GM23338 (cell line): ENCODE measurements around the gene RASA3. TPM values are rescaled to one million over a fixed set of nuclear protein-coding genes. Genes with fewer than 3 reads are reported as not detected.
A peak's percentile ranks its signal among the peaks of the same experiment; 100 is the strongest.

Source experiments
- ATAC-seq: fragments of 200-7000 bp; cut with Tn5 transposase; 3 replicates; pipeline ENCODE4 v1.9.1; 2020
- DNase-seq: peaks from one replicate; pipeline ENCODE4 v3.0.0-alpha.2; 2015; ENCODE audit warnings: low spot score
- H2AFZ ChIP-seq: fragments of 200-600 bp; sonication (generic); 2 replicates; pipeline ENCODE4 v1.8.0; 2016; ENCODE audit warnings: antibody characterized with exemption, mild to moderate bottlenecking, moderate library complexity
- H3F3A ChIP-seq: fragments of 200-600 bp; sonication (generic); replicated peaks from 2 replicates; pipeline ENCODE4 v1.8.0; 2017; ENCODE audit warnings: antibody characterized with exemption, mixed run types, low read depth
- H3K27ac ChIP-seq: fragments of 200-600 bp; sonication (generic); 2 replicates; pipeline ENCODE4 v1.6.1; 2016; ENCODE audit warnings: low read depth
- H3K27me3 ChIP-seq: fragments of 200-600 bp; sonication (generic); 2 replicates; pipeline ENCODE4 v1.8.0; 2016; ENCODE audit warnings: mild to moderate bottlenecking, mixed run types, moderate library complexity; ENCODE audit not compliant: insufficient read depth
- H3K36me3 ChIP-seq: fragments of 200-600 bp; sonication (generic); 2 replicates; pipeline ENCODE4 v1.8.0; 2016; ENCODE audit warnings: mild to moderate bottlenecking; ENCODE audit not compliant: insufficient read depth
- H3K4me1 ChIP-seq: fragments of 200-600 bp; sonication (generic); 2 replicates; pipeline ENCODE4 v1.8.0; 2016; ENCODE audit warnings: mild to moderate bottlenecking, moderate library complexity; ENCODE audit not compliant: insufficient read depth
- H3K4me2 ChIP-seq: fragments of 200-600 bp; sonication (generic); 2 replicates; pipeline ENCODE4 v1.7.1; 2017; ENCODE audit warnings: mixed run types
- H3K4me3 ChIP-seq: fragments of 200-600 bp; sonication (generic); 2 replicates; pipeline ENCODE4 v1.6.1; 2016; ENCODE audit warnings: mixed run types
- H3K79me2 ChIP-seq: fragments of 200-600 bp; sonication (generic); replicated peaks from 2 replicates; pipeline ENCODE4 v1.8.0; 2017; ENCODE audit warnings: mild to moderate bottlenecking; ENCODE audit not compliant: insufficient read depth
- H3K9me2 ChIP-seq: fragments of 200-600 bp; sonication (generic); 2 replicates; pipeline ENCODE4 v1.8.0; 2017; ENCODE audit not compliant: insufficient read depth
- H4K20me1 ChIP-seq: fragments of 200-600 bp; sonication (generic); replicated peaks from 2 replicates; pipeline ENCODE4 v1.8.0; 2017; ENCODE audit warnings: mild to moderate bottlenecking; ENCODE audit not compliant: insufficient read depth
- H3K27ac Mint-ChIP-seq: 2 replicates; pipeline ENCODE4 v1.8.0; 2020; ENCODE audit warnings: inconsistent platforms, mild to moderate bottlenecking, moderate library complexity, mixed read lengths
- H3K27me3 Mint-ChIP-seq: 3 replicates; pipeline ENCODE4 v1.8.0; 2022; ENCODE audit warnings: low read depth, mild to moderate bottlenecking, moderate library complexity, mixed read lengths, inconsistent platforms; ENCODE audit not compliant: insufficient read depth, poor library complexity
- H3K36me3 Mint-ChIP-seq: 3 replicates; pipeline ENCODE4 v1.8.0; 2021; ENCODE audit warnings: low read depth, mild to moderate bottlenecking, inconsistent platforms, moderate library complexity, mixed read lengths
- H3K4me1 Mint-ChIP-seq: 3 replicates; pipeline ENCODE4 v1.8.0; 2020; ENCODE audit warnings: mild to moderate bottlenecking, inconsistent platforms, mixed read lengths
- H3K4me3 Mint-ChIP-seq: 3 replicates; pipeline ENCODE4 v1.8.0; 2021; ENCODE audit warnings: moderate library complexity, mild to moderate bottlenecking, inconsistent platforms, mixed read lengths
- H3K9me3 Mint-ChIP-seq: 3 replicates; pipeline ENCODE4 v1.8.0; 2020; ENCODE audit warnings: moderate library complexity, mild to moderate bottlenecking, inconsistent platforms, mixed read lengths
- CREB1 ChIP-seq: fragments of 250-450 bp; sonication (Bioruptor Pico); IDR thresholded peaks from 2 replicates; pipeline ENCODE4 v1.5.0; 2020; ENCODE audit warnings: low read depth, mild to moderate bottlenecking, moderate library complexity
- CTCF ChIP-seq, 2 experiments: fragments of 200-600 bp in 1 of 2; sonication (generic) in 1 of 2; conservative IDR thresholded peaks; 2 replicates each; pipeline versions ENCODE4 v1.5.1 to v1.6.1; 2016 to 2017; ENCODE audit warnings: antibody characterized with exemption in 2 of 2, low read depth in 2 of 2, mild to moderate bottlenecking in 2 of 2, moderate library complexity in 1 of 2
- EZH2 ChIP-seq: fragments of 200-600 bp; sonication (generic); IDR thresholded peaks from one replicate; pipeline ENCODE4 v1.8.0; 2017; ENCODE audit warnings: antibody characterized with exemption, mild to moderate bottlenecking, low read depth; ENCODE audit not compliant: unreplicated experiment
- EZH2phosphoT487 ChIP-seq: fragments of 200-600 bp; sonication (generic); IDR thresholded peaks from one replicate; pipeline ENCODE4 v1.8.1; 2018; ENCODE audit warnings: antibody characterized with exemption; ENCODE audit not compliant: unreplicated experiment
- NANOG ChIP-seq: IDR thresholded peaks from 2 replicates; pipeline ENCODE4 v1.6.1; 2016; ENCODE audit warnings: antibody characterized with exemption, borderline replicate concordance
- POLR2AphosphoS5 ChIP-seq: IDR thresholded peaks from 2 replicates; pipeline ENCODE4 v1.6.1; 2016; ENCODE audit warnings: antibody characterized with exemption, low read depth
- STAT1 ChIP-seq: IDR thresholded peaks from one replicate; pipeline ENCODE4 v1.6.1; 2016; ENCODE audit warnings: antibody characterized with exemption; ENCODE audit not compliant: unreplicated experiment
- ZNF114 ChIP-seq: fragments of 250-450 bp; sonication (Bioruptor Pico); IDR thresholded peaks from 2 replicates; pipeline ENCODE4 v1.5.0; 2020; ENCODE audit warnings: mild to moderate bottlenecking, moderate library complexity
- ZNF331 ChIP-seq: fragments of 250-450 bp; sonication (Bioruptor Pico); IDR thresholded peaks from 2 replicates; pipeline ENCODE4 v1.5.0; 2020; ENCODE audit warnings: low read depth, mild to moderate bottlenecking, moderate library complexity
- polyA plus RNA-seq: library from polyadenylated mRNA; unstranded; fragments of >200 nt; fragmentation: Nextera tagmentation; extraction: Ambion mirVana; gene quantifications from 2 replicates; pipeline ENCODE4 v1.2.1, GENCODE V29; 2016
- total RNA-seq: library from RNA; depleted of rRNA; stranded (reverse); fragments of >200 nt; shearing (Covaris generic); gene quantifications from 2 replicates; pipeline ENCODE4 v1.2.3, GENCODE V29; 2014
- TF ChIP-seq, protein P1 (sequence below): IDR thresholded peaks from 2 replicates; pipeline ENCODE4 v1.6.1; 2016; ENCODE audit warnings: antibody characterized with exemption
- TF ChIP-seq, protein P2 (sequence below): IDR thresholded peaks from one replicate; pipeline ENCODE4 v1.6.1; 2018; ENCODE audit warnings: antibody characterized with exemption; ENCODE audit not compliant: unreplicated experiment

The RASA3 gene
- total and polyA plus RNA-seq, 2 experiments from 2014 or later = 11.2 to 20.7 TPM

DNA sequence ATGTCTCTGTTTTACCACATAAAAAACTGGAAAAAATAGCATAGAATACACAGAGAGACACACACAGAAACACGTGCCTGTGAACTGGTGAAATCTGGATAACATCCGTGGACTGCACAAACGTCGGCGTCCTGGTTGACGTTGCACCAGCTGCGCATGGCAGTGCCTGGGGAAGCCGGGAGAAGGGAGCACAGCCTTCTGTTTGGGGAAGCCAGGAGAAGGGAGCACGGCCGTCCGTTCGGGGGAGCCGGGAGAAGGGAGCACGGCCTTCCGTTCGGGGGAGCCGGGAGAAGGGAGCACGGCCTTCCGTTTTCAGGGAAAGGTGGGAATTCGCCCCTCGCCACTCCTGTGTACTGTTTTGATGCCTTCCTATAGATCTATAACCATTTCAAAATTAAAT lies 94.7 kb downstream of the RASA3 start (continued):
- TF ChIP-seq, protein P1, sequence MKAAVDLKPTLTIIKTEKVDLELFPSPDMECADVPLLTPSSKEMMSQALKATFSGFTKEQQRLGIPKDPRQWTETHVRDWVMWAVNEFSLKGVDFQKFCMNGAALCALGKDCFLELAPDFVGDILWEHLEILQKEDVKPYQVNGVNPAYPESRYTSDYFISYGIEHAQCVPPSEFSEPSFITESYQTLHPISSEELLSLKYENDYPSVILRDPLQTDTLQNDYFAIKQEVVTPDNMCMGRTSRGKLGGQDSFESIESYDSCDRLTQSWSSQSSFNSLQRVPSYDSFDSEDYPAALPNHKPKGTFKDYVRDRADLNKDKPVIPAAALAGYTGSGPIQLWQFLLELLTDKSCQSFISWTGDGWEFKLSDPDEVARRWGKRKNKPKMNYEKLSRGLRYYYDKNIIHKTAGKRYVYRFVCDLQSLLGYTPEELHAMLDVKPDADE = no peak
- TF ChIP-seq STAT1 = no peak
- no peak for TF ChIP-seq NANOG
- TF ChIP-seq POLR2AphosphoS5 = no peak
- no peak for TF ChIP-seq ZNF114 (CRISPR knock-in tag)
- TF ChIP-seq EZH2phosphoT487 = no peak

DNA sequence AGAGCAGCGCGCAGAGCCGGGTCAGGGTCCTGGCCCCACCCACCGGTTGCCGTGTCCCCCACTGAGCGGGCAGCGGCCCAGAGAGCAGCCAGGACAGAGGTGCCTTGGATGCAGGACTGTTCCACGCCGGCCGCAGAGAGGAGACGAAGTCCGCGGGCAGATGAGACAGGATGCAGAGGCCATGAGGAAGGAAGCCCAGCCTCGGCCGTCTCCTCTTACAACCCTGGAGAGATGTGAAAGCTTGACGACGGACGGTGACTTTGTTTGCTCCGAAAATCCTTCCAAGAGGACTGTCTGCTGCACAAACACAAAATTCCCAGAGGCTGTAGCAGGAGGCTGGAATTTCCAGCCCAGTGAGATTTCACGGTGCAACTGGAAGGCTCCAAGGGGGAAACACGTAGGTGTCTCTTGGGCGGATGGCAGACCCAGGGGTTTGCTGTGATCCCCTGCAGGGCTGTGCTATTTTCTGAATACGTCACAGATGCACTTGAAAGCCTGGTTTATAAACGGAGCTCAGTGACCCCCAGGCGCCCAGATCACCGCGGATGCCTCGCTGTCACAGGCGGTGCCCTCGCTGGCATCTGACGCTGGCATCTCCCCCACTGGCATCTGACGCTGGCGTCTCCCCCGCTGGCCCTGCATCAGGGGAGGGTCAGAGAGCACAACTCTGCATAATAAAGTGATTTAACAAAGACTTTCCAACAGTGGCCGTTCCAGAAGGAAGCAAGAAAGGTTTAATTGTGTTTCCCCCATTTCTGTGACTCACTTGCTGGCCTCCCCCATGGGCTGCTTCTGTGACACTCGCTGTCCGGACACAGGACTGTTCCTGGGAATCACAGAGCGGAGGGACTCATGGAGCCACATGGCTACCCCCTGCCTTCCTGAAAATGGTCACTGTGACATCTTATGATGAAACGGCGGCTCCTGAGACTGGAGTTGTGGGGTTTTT lies 96.6 kb downstream of the RASA3 start:
- H4K20me1 ChIP-seq = no peaks in the 10 kb centered on the region; the same call in 1 of the 2 replicates
- peak; percentile 32 for ATAC-seq
- H3K27me3 ChIP-seq = no peaks in the 10 kb centered on the region
- Mint-ChIP-seq H3K4me3 (no peak overlapping the region), H3K4me1 (peaks cover 32% of the 10 kb centered on the region), H3K9me3 (peaks cover 7% of the 10 kb centered on the region; the same call in 2 of the 3 replicates), H3K36me3 (peaks cover 13% of the 10 kb centered on the region), H3K27ac (peak overlapping the region; percentile 37; the same call in 1 of the 2 replicates), H3K27me3 (peaks cover 2% of the 10 kb centered on the region)
- H2AFZ ChIP-seq = no peak overlapping the region
- H3K4me1 ChIP-seq = peaks cover 5% of the 10 kb centered on the region; the same call in 1 of the 2 replicates
- DNase-seq = no peak
- no peak overlapping the region for H3K4me2 ChIP-seq
- H3F3A ChIP-seq = no peaks in the 10 kb centered on the region
- H3K4me3 ChIP-seq = no peak overlapping the region
- H3K9me2 ChIP-seq = no peaks in the 10 kb centered on the region
- peaks cover 18% of the 10 kb centered on the region; the same call in 1 of the 2 replicates for H3K79me2 ChIP-seq
- H3K27ac ChIP-seq = no peak overlapping the region; the same call in 1 of the 2 replicates
- H3K36me3 ChIP-seq = no peaks in the 10 kb centered on the region
- TF ChIP-seq STAT1 (no peak), CREB1 (CRISPR knock-in tag) (no peak), CTCF (conservative IDR thresholded peaks at IDR 0.05; ENCODE audit: low read depth in 2 of 2) (no peak), EZH2phosphoT487 (no peak), EZH2 (no peak), ZNF331 (no peak)
- TF ChIP-seq, protein P1 = no peak
- TF ChIP-seq, protein P2, sequence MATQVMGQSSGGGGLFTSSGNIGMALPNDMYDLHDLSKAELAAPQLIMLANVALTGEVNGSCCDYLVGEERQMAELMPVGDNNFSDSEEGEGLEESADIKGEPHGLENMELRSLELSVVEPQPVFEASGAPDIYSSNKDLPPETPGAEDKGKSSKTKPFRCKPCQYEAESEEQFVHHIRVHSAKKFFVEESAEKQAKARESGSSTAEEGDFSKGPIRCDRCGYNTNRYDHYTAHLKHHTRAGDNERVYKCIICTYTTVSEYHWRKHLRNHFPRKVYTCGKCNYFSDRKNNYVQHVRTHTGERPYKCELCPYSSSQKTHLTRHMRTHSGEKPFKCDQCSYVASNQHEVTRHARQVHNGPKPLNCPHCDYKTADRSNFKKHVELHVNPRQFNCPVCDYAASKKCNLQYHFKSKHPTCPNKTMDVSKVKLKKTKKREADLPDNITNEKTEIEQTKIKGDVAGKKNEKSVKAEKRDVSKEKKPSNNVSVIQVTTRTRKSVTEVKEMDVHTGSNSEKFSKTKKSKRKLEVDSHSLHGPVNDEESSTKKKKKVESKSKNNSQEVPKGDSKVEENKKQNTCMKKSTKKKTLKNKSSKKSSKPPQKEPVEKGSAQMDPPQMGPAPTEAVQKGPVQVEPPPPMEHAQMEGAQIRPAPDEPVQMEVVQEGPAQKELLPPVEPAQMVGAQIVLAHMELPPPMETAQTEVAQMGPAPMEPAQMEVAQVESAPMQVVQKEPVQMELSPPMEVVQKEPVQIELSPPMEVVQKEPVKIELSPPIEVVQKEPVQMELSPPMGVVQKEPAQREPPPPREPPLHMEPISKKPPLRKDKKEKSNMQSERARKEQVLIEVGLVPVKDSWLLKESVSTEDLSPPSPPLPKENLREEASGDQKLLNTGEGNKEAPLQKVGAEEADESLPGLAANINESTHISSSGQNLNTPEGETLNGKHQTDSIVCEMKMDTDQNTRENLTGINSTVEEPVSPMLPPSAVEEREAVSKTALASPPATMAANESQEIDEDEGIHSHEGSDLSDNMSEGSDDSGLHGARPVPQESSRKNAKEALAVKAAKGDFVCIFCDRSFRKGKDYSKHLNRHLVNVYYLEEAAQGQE = no peak
